Neural crest cell (in vitro differentiated cells): ENCODE measurements around the gene CSNK1A1. TPM values are rescaled to one million over a fixed set of nuclear protein-coding genes. Genes with fewer than 3 reads are reported as not detected.
A peak's percentile ranks its signal among the peaks of the same experiment; 100 is the strongest.
"Not testable (repeated sequence)": the region's sequence is repeated elsewhere in the genome, so short reads cannot be mapped to it uniquely, and the experiment has no call there.

Experiments
- DNase-seq: peaks from one replicate; pipeline ENCODE4 v3.0.0; 2021; ENCODE audit warnings: low read depth, mixed read lengths, low spot score
- H3K27ac Mint-ChIP-seq: one replicate; pipeline ENCODE4 v1.8.0; 2021; ENCODE audit warnings: mild to moderate bottlenecking, mixed read lengths; ENCODE audit not compliant: unreplicated experiment
- H3K27me3 Mint-ChIP-seq: 2 replicates; pipeline ENCODE4 v1.8.0; 2021; ENCODE audit warnings: low read depth, mild to moderate bottlenecking, mixed read lengths
- H3K36me3 Mint-ChIP-seq: 2 replicates; pipeline ENCODE4 v1.8.0; 2021; ENCODE audit warnings: low read depth, mild to moderate bottlenecking, mixed read lengths
- H3K4me1 Mint-ChIP-seq: 2 replicates; pipeline ENCODE4 v1.8.0; 2021; ENCODE audit warnings: mixed read lengths
- H3K4me3 Mint-ChIP-seq: one replicate; pipeline ENCODE4 v1.8.0; 2021; ENCODE audit warnings: mild to moderate bottlenecking, mixed read lengths
- H3K9me3 Mint-ChIP-seq: 2 replicates; pipeline ENCODE4 v1.8.0; 2021; ENCODE audit warnings: mixed read lengths
- CTCF ChIP-seq: fragments of 200-600 bp; sonication (generic); conservative IDR thresholded peaks from 2 replicates; pipeline ENCODE4 v1.5.0; 2021; ENCODE audit warnings: antibody characterized with exemption, mild to moderate bottlenecking
- total RNA-seq: library from RNA; stranded (reverse); gene quantifications from 2 replicates; pipeline ENCODE4 v1.2.1, GENCODE V29; 2021

CSNK1A1 gene
- total RNA-seq, 1 donor from 2014 or later: 218 TPM

- Mint-ChIP-seq H3K27me3 (no peaks in the 10 kb centered on the region), H3K27ac (peak overlapping the region; percentile 10), H3K9me3 (no peaks in the 10 kb centered on the region), H3K4me3 (no peak overlapping the region), H3K4me1 (peaks cover 39% of the 10 kb centered on the region), H3K36me3 (peaks cover 2% of the 10 kb centered on the region)
- TF ChIP-seq CTCF: no peak
- DNase-seq: no peak
Observed at GRCh38 chr5:149517461-149518122, 33.6 kb downstream of the CSNK1A1 start.

DNA sequence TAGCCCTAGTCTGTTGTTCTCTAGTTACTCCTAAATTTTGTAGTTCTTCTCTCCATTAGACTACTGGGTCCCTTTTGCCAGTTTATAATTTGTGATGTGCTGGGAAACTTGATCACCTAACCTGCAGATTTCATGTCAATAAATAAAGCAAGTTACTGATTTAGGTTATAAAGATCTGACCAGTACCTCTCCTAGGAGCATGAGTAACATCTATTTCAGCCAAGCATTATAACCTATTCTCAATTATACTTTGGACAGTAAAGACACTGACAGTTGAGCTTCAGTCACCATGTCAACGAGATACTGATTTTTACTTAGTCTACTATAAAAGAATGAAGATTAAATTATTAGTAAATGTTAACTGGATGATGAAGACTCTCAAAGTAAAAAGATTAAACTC lies 36.7 kb downstream of the CSNK1A1 start:
- Mint-ChIP-seq H3K9me3 (no peaks in the 10 kb centered on the region), H3K4me3 (no peak overlapping the region), H3K27me3 (no peaks in the 10 kb centered on the region), H3K36me3 (peaks cover 4% of the 10 kb centered on the region), H3K4me1 (peaks cover 37% of the 10 kb centered on the region), H3K27ac (no peak overlapping the region)
- no peak for TF ChIP-seq CTCF
- no peak for DNase-seq

DNA sequence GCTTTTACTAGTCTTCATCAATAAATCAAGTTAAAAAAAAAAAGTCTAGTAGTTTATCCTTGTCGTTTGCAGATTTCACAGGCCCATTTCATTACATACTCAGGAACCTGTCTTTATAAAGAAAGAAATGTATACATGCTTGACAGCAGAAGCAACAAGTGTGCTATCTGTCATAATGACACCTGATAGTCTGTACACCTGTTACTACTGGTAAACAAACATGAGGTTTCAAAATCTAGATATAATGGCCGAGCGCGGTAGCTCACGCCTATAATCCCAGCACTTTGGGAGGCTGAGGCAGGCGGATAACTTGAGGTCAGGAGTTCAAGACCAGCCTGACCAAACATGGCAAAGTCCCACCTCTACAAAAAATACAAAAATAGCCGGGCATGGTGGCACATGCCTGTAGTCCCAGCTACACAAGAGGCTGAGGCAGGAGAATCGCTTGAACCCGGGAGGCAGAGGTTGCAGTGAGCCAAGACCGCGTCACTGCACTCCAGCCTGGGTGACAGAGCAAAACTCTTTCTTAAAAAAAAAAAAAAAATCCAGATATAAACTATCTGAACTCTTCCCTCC lies 37.8 kb downstream of the CSNK1A1 start:
- DNase-seq, H3K27me3 Mint-ChIP-seq, H3K4me3 Mint-ChIP-seq, H3K36me3 Mint-ChIP-seq, H3K27ac Mint-ChIP-seq, H3K9me3 Mint-ChIP-seq: not testable (repeated sequence)
- H3K4me1 Mint-ChIP-seq: peaks cover 30% of the 10 kb centered on the region

DNA sequence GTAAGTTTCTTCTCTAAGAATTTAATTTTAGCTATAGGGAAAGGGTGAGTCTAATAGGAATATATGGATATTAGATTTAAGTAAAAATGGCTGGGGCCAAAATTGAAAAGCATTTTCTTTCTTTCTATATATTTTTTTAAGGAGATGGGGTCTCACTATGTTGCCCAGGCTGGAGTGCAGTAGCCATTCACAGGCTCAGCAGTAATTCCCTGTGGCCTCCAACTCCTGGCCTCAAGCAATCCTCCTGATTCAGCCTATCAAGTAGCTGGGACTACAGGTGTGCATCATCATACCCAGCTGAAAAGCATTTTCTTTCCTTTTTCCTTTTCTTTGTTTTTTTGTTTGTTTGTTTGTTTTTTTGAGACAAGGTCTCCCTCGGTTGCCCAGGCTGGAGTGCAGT lies 41.1 kb downstream of the CSNK1A1 start:
- peaks cover 4% of the 10 kb centered on the region for H3K4me1 Mint-ChIP-seq
- no peaks in the 10 kb centered on the region for H3K9me3 Mint-ChIP-seq
- TF ChIP-seq CTCF: no peak
- H3K4me3 Mint-ChIP-seq: no peak overlapping the region
- H3K27me3 Mint-ChIP-seq: no peaks in the 10 kb centered on the region
- peaks cover 14% of the 10 kb centered on the region for H3K36me3 Mint-ChIP-seq
- no peak overlapping the region for H3K27ac Mint-ChIP-seq
- DNase-seq: no peak

GRCh38 chr5:149504677-149505076 lies 46.6 kb downstream of the CSNK1A1 start:
- no peaks in the 10 kb centered on the region for H3K9me3 Mint-ChIP-seq
- DNase-seq: no peak
- peaks cover 18% of the 10 kb centered on the region for H3K36me3 Mint-ChIP-seq
- H3K27me3 Mint-ChIP-seq: no peaks in the 10 kb centered on the region
- TF ChIP-seq CTCF: no peak
- no peak overlapping the region for H3K4me3 Mint-ChIP-seq
- no peaks in the 10 kb centered on the region for H3K4me1 Mint-ChIP-seq
- no peak overlapping the region for H3K27ac Mint-ChIP-seq

GRCh38 chr5:149503006-149503405 lies 48.2 kb downstream of the CSNK1A1 start:
- Mint-ChIP-seq H3K27ac (no peak overlapping the region), H3K36me3 (peaks cover 14% of the 10 kb centered on the region), H3K4me3 (no peak overlapping the region), H3K9me3 (no peaks in the 10 kb centered on the region), H3K27me3 (no peaks in the 10 kb centered on the region), H3K4me1 (no peaks in the 10 kb centered on the region)
- no peak for DNase-seq
- no peak for TF ChIP-seq CTCF
